PFSK-1 (cell line): ENCODE results near the gene MAP1S.

ENCODE experiments used
- FOXP2 ChIP-seq: optimal IDR thresholded peaks from 2 replicates; pipeline ENCODE3; 2011; ENCODE audit warnings: borderline replicate concordance, control low read depth, inconsistent platforms; ENCODE audit not compliant: insufficient read depth; ENCODE audit errors: extremely low read length, extremely low read depth
- POLR2AphosphoS5 ChIP-seq: IDR thresholded peaks from 2 replicates; pipeline ENCODE4 v1.6.1; 2012; ENCODE audit warnings: low read depth, mild to moderate bottlenecking, control low read depth, low read length, moderate library complexity
- SIN3A ChIP-seq: IDR thresholded peaks from 2 replicates; pipeline ENCODE4 v1.6.1; 2012; ENCODE audit warnings: mild to moderate bottlenecking, low read length, moderate library complexity, borderline replicate concordance; ENCODE audit not compliant: insufficient read depth
- TAF1 ChIP-seq: IDR thresholded peaks from 2 replicates; pipeline ENCODE4 v1.6.1; 2012; ENCODE audit warnings: low read length, control low read depth, borderline replicate concordance; ENCODE audit not compliant: insufficient read depth
- TF ChIP-seq, protein P1 (sequence below), 2 experiments: IDR thresholded peaks; 2 replicates each; pipeline versions ENCODE4 v1.6.1 to v1.8.0; 2011 to 2012; ENCODE audit warnings: low read depth in 2 of 2, low read length in 2 of 2, control low read depth in 1 of 2, inconsistent platforms in 1 of 2, mild to moderate bottlenecking in 1 of 2, moderate library complexity in 1 of 2; ENCODE audit not compliant: insufficient read depth in 1 of 2

DNA sequence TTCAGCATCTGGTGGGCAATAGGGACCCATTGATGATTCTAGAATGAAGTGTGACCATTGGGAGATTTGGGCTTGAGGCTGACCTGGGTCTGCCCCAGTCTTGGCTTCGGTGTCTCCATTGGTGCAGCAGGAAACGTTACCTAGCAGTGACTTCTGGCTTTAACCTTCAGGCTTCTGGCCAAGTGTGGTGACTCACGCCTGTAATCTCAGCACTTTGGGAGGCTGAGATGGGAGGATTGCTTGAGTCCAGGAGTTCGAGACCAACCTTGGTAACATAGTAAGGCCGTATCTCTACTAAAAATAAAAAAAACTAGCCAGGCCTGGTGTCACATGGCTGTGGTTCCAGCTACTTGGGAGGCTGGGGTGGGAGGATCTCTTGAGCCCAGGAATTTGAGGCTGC lies 39.2 kb downstream of the MAP1S start:
- TF ChIP-seq SIN3A (no peak), TAF1 (no peak), POLR2AphosphoS5 (no peak), FOXP2 (no peak)
- TF ChIP-seq, protein P1, sequence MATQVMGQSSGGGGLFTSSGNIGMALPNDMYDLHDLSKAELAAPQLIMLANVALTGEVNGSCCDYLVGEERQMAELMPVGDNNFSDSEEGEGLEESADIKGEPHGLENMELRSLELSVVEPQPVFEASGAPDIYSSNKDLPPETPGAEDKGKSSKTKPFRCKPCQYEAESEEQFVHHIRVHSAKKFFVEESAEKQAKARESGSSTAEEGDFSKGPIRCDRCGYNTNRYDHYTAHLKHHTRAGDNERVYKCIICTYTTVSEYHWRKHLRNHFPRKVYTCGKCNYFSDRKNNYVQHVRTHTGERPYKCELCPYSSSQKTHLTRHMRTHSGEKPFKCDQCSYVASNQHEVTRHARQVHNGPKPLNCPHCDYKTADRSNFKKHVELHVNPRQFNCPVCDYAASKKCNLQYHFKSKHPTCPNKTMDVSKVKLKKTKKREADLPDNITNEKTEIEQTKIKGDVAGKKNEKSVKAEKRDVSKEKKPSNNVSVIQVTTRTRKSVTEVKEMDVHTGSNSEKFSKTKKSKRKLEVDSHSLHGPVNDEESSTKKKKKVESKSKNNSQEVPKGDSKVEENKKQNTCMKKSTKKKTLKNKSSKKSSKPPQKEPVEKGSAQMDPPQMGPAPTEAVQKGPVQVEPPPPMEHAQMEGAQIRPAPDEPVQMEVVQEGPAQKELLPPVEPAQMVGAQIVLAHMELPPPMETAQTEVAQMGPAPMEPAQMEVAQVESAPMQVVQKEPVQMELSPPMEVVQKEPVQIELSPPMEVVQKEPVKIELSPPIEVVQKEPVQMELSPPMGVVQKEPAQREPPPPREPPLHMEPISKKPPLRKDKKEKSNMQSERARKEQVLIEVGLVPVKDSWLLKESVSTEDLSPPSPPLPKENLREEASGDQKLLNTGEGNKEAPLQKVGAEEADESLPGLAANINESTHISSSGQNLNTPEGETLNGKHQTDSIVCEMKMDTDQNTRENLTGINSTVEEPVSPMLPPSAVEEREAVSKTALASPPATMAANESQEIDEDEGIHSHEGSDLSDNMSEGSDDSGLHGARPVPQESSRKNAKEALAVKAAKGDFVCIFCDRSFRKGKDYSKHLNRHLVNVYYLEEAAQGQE (IDR thresholded peaks at IDR 0.05; ENCODE audit: insufficient read depth in 1 of 2, low read depth in 2 of 2, low read length in 2 of 2), result no peak
